Activated naive CD4-positive, alpha-beta T cell treated with anti-CD3 and anti-CD28 coated beads, Interleukin-2, amount 50 U/mL, for 24 hours (primary cell): Measurements from ENCODE around the gene APBB1IP.
A peak's percentile ranks its signal among the peaks of the same experiment; 100 is the strongest.
"Not testable (repeated sequence)": the region's sequence is repeated elsewhere in the genome, so short reads cannot be mapped to it uniquely, and the experiment has no call there.

Experiments used
- H3K27ac Mint-ChIP-seq: one replicate; pipeline ENCODE4 v1.8.0; 2021; ENCODE audit warnings: mild to moderate bottlenecking, mixed read lengths
- H3K27me3 Mint-ChIP-seq: one replicate; pipeline ENCODE4 v1.8.0; 2021; ENCODE audit warnings: mixed read lengths
- H3K36me3 Mint-ChIP-seq: one replicate; pipeline ENCODE4 v1.8.0; 2021; ENCODE audit warnings: mixed read lengths
- H3K4me1 Mint-ChIP-seq: one replicate; pipeline ENCODE4 v1.8.0; 2021; ENCODE audit warnings: mixed read lengths
- H3K4me3 Mint-ChIP-seq: one replicate; pipeline ENCODE4 v1.8.0; 2021; ENCODE audit warnings: mild to moderate bottlenecking, mixed read lengths
- H3K9me3 Mint-ChIP-seq: one replicate; pipeline ENCODE4 v1.8.0; 2021; ENCODE audit warnings: mixed read lengths

Gene APBB1IP

GRCh38 chr10:26457088-26457487 lies 18.9 kb downstream of the APBB1IP start:
- Mint-ChIP-seq H3K36me3 (peaks cover 23% of the 10 kb centered on the region), H3K27me3 (no peaks in the 10 kb centered on the region), H3K4me1 (peaks cover 84% of the 10 kb centered on the region), H3K9me3 (no peaks in the 10 kb centered on the region), H3K27ac (peak overlapping the region; percentile 91), H3K4me3 (peak overlapping the region; percentile 5)

GRCh38 chr10:26460736-26461135 lies 22.6 kb downstream of the APBB1IP start:
- Mint-ChIP-seq H3K4me3 (peak overlapping the region; percentile 27), H3K36me3 (peaks cover 34% of the 10 kb centered on the region)

GRCh38 chr10:26463986-26464385 lies 25.8 kb downstream of the APBB1IP start:
- Mint-ChIP-seq H3K36me3 (peaks cover 26% of the 10 kb centered on the region), H3K27me3 (no peaks in the 10 kb centered on the region)

More at GRCh38 chr10:26460736-26461135, 22.6 kb downstream of the APBB1IP start:
- no peaks in the 10 kb centered on the region for H3K27me3 Mint-ChIP-seq
- no peaks in the 10 kb centered on the region for H3K9me3 Mint-ChIP-seq
- peaks cover 83% of the 10 kb centered on the region for H3K4me1 Mint-ChIP-seq
- peak overlapping the region; percentile 85 for H3K27ac Mint-ChIP-seq

GRCh38 chr10:26464632-26465280 lies 26.6 kb downstream of the APBB1IP start:
- Mint-ChIP-seq H3K36me3 (peaks cover 24% of the 10 kb centered on the region), H3K27ac (peak overlapping the region; percentile 84), H3K9me3 (no peaks in the 10 kb centered on the region), H3K27me3 (no peaks in the 10 kb centered on the region), H3K4me1 (peaks cover 91% of the 10 kb centered on the region), H3K4me3 (no peak overlapping the region)

More at GRCh38 chr10:26463986-26464385, 25.8 kb downstream of the APBB1IP start:
- Mint-ChIP-seq H3K27ac (peak overlapping the region; percentile 72), H3K4me1 (peaks cover 88% of the 10 kb centered on the region), H3K4me3 (no peak overlapping the region), H3K9me3 (no peaks in the 10 kb centered on the region)

GRCh38 chr10:26466531-26466930 lies 28.4 kb downstream of the APBB1IP start:
- not testable (repeated sequence) for H3K27me3 Mint-ChIP-seq, H3K4me3 Mint-ChIP-seq, H3K9me3 Mint-ChIP-seq
- peaks cover 18% of the 10 kb centered on the region for H3K36me3 Mint-ChIP-seq
- peaks cover 93% of the 10 kb centered on the region for H3K4me1 Mint-ChIP-seq
- peak overlapping the region; percentile 55 for H3K27ac Mint-ChIP-seq

- peaks cover 93% of the 10 kb centered on the region for H3K4me1 Mint-ChIP-seq
- H3K36me3 Mint-ChIP-seq, result peaks cover 17% of the 10 kb centered on the region
- no peaks in the 10 kb centered on the region for H3K9me3 Mint-ChIP-seq
- peak overlapping the region; percentile 59 for H3K4me3 Mint-ChIP-seq
- peak overlapping the region; percentile 87 for H3K27ac Mint-ChIP-seq
- H3K27me3 Mint-ChIP-seq, result no peaks in the 10 kb centered on the region
Observed at GRCh38 chr10:26467639-26468038, 29.5 kb downstream of the APBB1IP start.

GRCh38 chr10:26468291-26468690 lies 30.1 kb downstream of the APBB1IP start:
- H3K27ac Mint-ChIP-seq, result peak overlapping the region; percentile 87
- no peaks in the 10 kb centered on the region for H3K9me3 Mint-ChIP-seq
- no peak overlapping the region for H3K4me3 Mint-ChIP-seq
- H3K4me1 Mint-ChIP-seq, result peaks cover 95% of the 10 kb centered on the region
- no peaks in the 10 kb centered on the region for H3K27me3 Mint-ChIP-seq
- H3K36me3 Mint-ChIP-seq, result peaks cover 15% of the 10 kb centered on the region

GRCh38 chr10:26468700-26469099 lies 30.6 kb downstream of the APBB1IP start:
- no peaks in the 10 kb centered on the region for H3K9me3 Mint-ChIP-seq
- peaks cover 15% of the 10 kb centered on the region for H3K36me3 Mint-ChIP-seq
- H3K4me1 Mint-ChIP-seq, result peaks cover 94% of the 10 kb centered on the region

GRCh38 chr10:26472492-26472778 lies 34.3 kb downstream of the APBB1IP start:
- peak overlapping the region; percentile 62 for H3K27ac Mint-ChIP-seq
- no peaks in the 10 kb centered on the region for H3K9me3 Mint-ChIP-seq
- peaks cover 87% of the 10 kb centered on the region for H3K4me1 Mint-ChIP-seq
- peak overlapping the region; percentile 39 for H3K4me3 Mint-ChIP-seq
- peaks cover 20% of the 10 kb centered on the region for H3K36me3 Mint-ChIP-seq
- H3K27me3 Mint-ChIP-seq, result no peaks in the 10 kb centered on the region

More at GRCh38 chr10:26468700-26469099, 30.6 kb downstream of the APBB1IP start:
- peak overlapping the region; percentile 84 for H3K27ac Mint-ChIP-seq
- H3K27me3 Mint-ChIP-seq, result no peaks in the 10 kb centered on the region
- H3K4me3 Mint-ChIP-seq, result peak overlapping the region; percentile 64

- Mint-ChIP-seq H3K27ac (peak overlapping the region; percentile 99), H3K9me3 (no peaks in the 10 kb centered on the region), H3K27me3 (no peaks in the 10 kb centered on the region), H3K4me3 (peak overlapping the region; percentile 15), H3K4me1 (peaks cover 85% of the 10 kb centered on the region), H3K36me3 (peaks cover 25% of the 10 kb centered on the region)
Observed at GRCh38 chr10:26474026-26474425, 35.9 kb downstream of the APBB1IP start.

GRCh38 chr10:26474845-26475244 lies 36.7 kb downstream of the APBB1IP start:
- H3K27ac Mint-ChIP-seq, result peak overlapping the region; percentile 99
- H3K9me3 Mint-ChIP-seq, H3K27me3 Mint-ChIP-seq: not testable (repeated sequence)
- peaks cover 82% of the 10 kb centered on the region for H3K4me1 Mint-ChIP-seq
- peak overlapping the region; percentile 62 for H3K4me3 Mint-ChIP-seq
- peaks cover 25% of the 10 kb centered on the region for H3K36me3 Mint-ChIP-seq

- peaks cover 84% of the 10 kb centered on the region for H3K4me1 Mint-ChIP-seq
- peak overlapping the region; percentile 62 for H3K4me3 Mint-ChIP-seq
- peaks cover 4% of the 10 kb centered on the region for H3K9me3 Mint-ChIP-seq
- H3K27ac Mint-ChIP-seq, result peak overlapping the region; percentile 99
- no peaks in the 10 kb centered on the region for H3K27me3 Mint-ChIP-seq
- peaks cover 27% of the 10 kb centered on the region for H3K36me3 Mint-ChIP-seq
Observed at GRCh38 chr10:26475386-26475785, 37.2 kb downstream of the APBB1IP start.

GRCh38 chr10:26477501-26477900 lies 39.4 kb downstream of the APBB1IP start:
- H3K27me3 Mint-ChIP-seq, result no peaks in the 10 kb centered on the region
- H3K36me3 Mint-ChIP-seq, result peaks cover 21% of the 10 kb centered on the region
- peaks cover 4% of the 10 kb centered on the region for H3K9me3 Mint-ChIP-seq
- peak overlapping the region; percentile 98 for H3K27ac Mint-ChIP-seq
- H3K4me1 Mint-ChIP-seq, result peaks cover 79% of the 10 kb centered on the region
- H3K4me3 Mint-ChIP-seq, result peak overlapping the region; percentile 74

GRCh38 chr10:26478061-26478460 lies 39.9 kb downstream of the APBB1IP start:
- Mint-ChIP-seq H3K9me3 (peaks cover 4% of the 10 kb centered on the region), H3K4me1 (peaks cover 76% of the 10 kb centered on the region)

GRCh38 chr10:26479766-26480492 lies 41.8 kb downstream of the APBB1IP start:
- no peaks in the 10 kb centered on the region for H3K27me3 Mint-ChIP-seq
- peaks cover 17% of the 10 kb centered on the region for H3K36me3 Mint-ChIP-seq
- H3K27ac Mint-ChIP-seq, result peak overlapping the region; percentile 98
- H3K4me1 Mint-ChIP-seq, result peaks cover 70% of the 10 kb centered on the region
- H3K4me3 Mint-ChIP-seq, result peak overlapping the region; percentile 74
- H3K9me3 Mint-ChIP-seq, result peaks cover 4% of the 10 kb centered on the region

More at GRCh38 chr10:26478061-26478460, 39.9 kb downstream of the APBB1IP start:
- Mint-ChIP-seq H3K27ac (peak overlapping the region; percentile 98), H3K27me3 (no peaks in the 10 kb centered on the region), H3K4me3 (peak overlapping the region; percentile 74), H3K36me3 (peaks cover 21% of the 10 kb centered on the region)

- H3K27ac Mint-ChIP-seq, result peak overlapping the region; percentile 23
- peaks cover 74% of the 10 kb centered on the region for H3K4me1 Mint-ChIP-seq
- peaks cover 12% of the 10 kb centered on the region for H3K36me3 Mint-ChIP-seq
- no peak overlapping the region for H3K4me3 Mint-ChIP-seq
- peaks cover 4% of the 10 kb centered on the region for H3K9me3 Mint-ChIP-seq
- H3K27me3 Mint-ChIP-seq, result no peaks in the 10 kb centered on the region
Observed at GRCh38 chr10:26481315-26481692, 43.2 kb downstream of the APBB1IP start.
